Duodenal mucosa (tissue), 2 donors: ENCODE measurements around the gene MTUS2.

Experiments
- H3K27ac ChIP-seq: one replicate; pipeline ENCODE4 v1.7.0; 2013; ENCODE audit warnings: low read depth, low read length
- H3K27me3 ChIP-seq, 2 donors: one replicate each; pipeline ENCODE4 v1.7.0; 2013; ENCODE audit warnings: low read length in 2 of 2, control low read depth in 1 of 2; ENCODE audit not compliant: insufficient read depth in 2 of 2, control insufficient read depth in 1 of 2
- H3K36me3 ChIP-seq, 2 donors: one replicate each; pipeline ENCODE4 v1.7.0; 2013; ENCODE audit warnings: low read length in 2 of 2, control low read depth in 1 of 2; ENCODE audit not compliant: insufficient read depth in 2 of 2, control insufficient read depth in 1 of 2
- H3K4me1 ChIP-seq, 2 donors: one replicate each; pipeline ENCODE4 v1.7.0; 2013; ENCODE audit warnings: low read length in 2 of 2, control low read depth in 1 of 2; ENCODE audit not compliant: insufficient read depth in 2 of 2, control insufficient read depth in 1 of 2
- H3K4me3 ChIP-seq, 2 donors: one replicate each; pipeline ENCODE4 v1.7.0; 2013; ENCODE audit warnings: low read length in 2 of 2, low read depth in 1 of 2
- H3K9ac ChIP-seq, 2 donors: one replicate each; pipeline ENCODE4 v1.7.0; 2013; ENCODE audit warnings: low read length in 2 of 2, low read depth in 1 of 2
- H3K9me3 ChIP-seq, 2 donors: one replicate each; pipeline ENCODE4 v1.7.0; 2013; ENCODE audit warnings: low read length in 2 of 2, control low read depth in 1 of 2; ENCODE audit not compliant: control insufficient read depth in 1 of 2

The MTUS2 gene

GRCh38 chr13:29509999-29510589 is 690.0 kb downstream of the MTUS2 start:
- Histone ChIP-seq H3K27me3 (no peaks in the 10 kb centered on the region), H3K4me3 (no peak overlapping the region), H3K36me3 (peaks cover 4 to 34% of the 10 kb centered on the region in 2 donors), H3K27ac (no peak overlapping the region), H3K4me1 (peaks cover 11 to 12% of the 10 kb centered on the region in 2 donors), H3K9me3 (no peaks in the 10 kb centered on the region), H3K9ac (no peak overlapping the region)

GRCh38 chr13:29510651-29511084 is 690.5 kb downstream of the MTUS2 start:
- no peak overlapping the region for H3K27ac ChIP-seq

GRCh38 chr13:29511106-29511796 is 691.1 kb downstream of the MTUS2 start:
- Histone ChIP-seq H3K4me1 (peaks cover 11 to 12% of the 10 kb centered on the region in 2 donors), H3K27me3 (no peaks in the 10 kb centered on the region), H3K9me3 (no peaks in the 10 kb centered on the region), H3K4me3 (no peak overlapping the region), H3K9ac (no peak overlapping the region), H3K27ac (no peak overlapping the region), H3K36me3 (peaks cover 11 to 46% of the 10 kb centered on the region in 2 donors)

More at GRCh38 chr13:29510651-29511084, 690.5 kb downstream of the MTUS2 start:
- H3K36me3 ChIP-seq: peaks cover 7 to 40% of the 10 kb centered on the region in 2 donors
- no peaks in the 10 kb centered on the region for H3K9me3 ChIP-seq
- no peak overlapping the region for H3K9ac ChIP-seq
- H3K27me3 ChIP-seq: no peaks in the 10 kb centered on the region
- peaks cover 11 to 12% of the 10 kb centered on the region in 2 donors for H3K4me1 ChIP-seq
- H3K4me3 ChIP-seq: no peak overlapping the region

- Histone ChIP-seq H3K27ac (no peak overlapping the region), H3K9ac (no peak overlapping the region), H3K36me3 (peaks cover 18 to 51% of the 10 kb centered on the region in 2 donors), H3K9me3 (no peaks in the 10 kb centered on the region), H3K27me3 (no peaks in the 10 kb centered on the region), H3K4me1 (peaks cover 11 to 12% of the 10 kb centered on the region in 2 donors), H3K4me3 (no peak overlapping the region)
These were observed 691.8 kb downstream of the MTUS2 start for GRCh38 chr13:29511980-29512379.

GRCh38 chr13:29513002-29513980 is 693.2 kb downstream of the MTUS2 start:
- Histone ChIP-seq H3K27me3 (no peaks in the 10 kb centered on the region), H3K9ac (no peak overlapping the region), H3K27ac (no peak overlapping the region), H3K4me1 (peaks cover 11% of the 10 kb centered on the region in 2 donors), H3K9me3 (no peaks in the 10 kb centered on the region), H3K36me3 (peaks cover 29 to 64% of the 10 kb centered on the region in 2 donors), H3K4me3 (no peak overlapping the region)

- Histone ChIP-seq H3K9me3 (no peaks in the 10 kb centered on the region), H3K36me3 (peaks cover 29 to 65% of the 10 kb centered on the region in 2 donors), H3K27ac (no peak overlapping the region), H3K27me3 (no peaks in the 10 kb centered on the region), H3K9ac (no peak overlapping the region), H3K4me1 (peaks cover 2 to 3% of the 10 kb centered on the region in 2 donors), H3K4me3 (no peak overlapping the region)
These were observed 694.0 kb downstream of the MTUS2 start for GRCh38 chr13:29513981-29514719.

- Histone ChIP-seq H3K27me3 (no peaks in the 10 kb centered on the region), H3K4me3 (no peak overlapping the region), H3K36me3 (peaks cover 31 to 71% of the 10 kb centered on the region in 2 donors), H3K9me3 (no peaks in the 10 kb centered on the region), H3K4me1 (no peaks in the 10 kb centered on the region), H3K9ac (no peak overlapping the region), H3K27ac (no peak overlapping the region)
These were observed 694.7 kb downstream of the MTUS2 start for GRCh38 chr13:29514720-29515310.

- no peak overlapping the region for H3K27ac ChIP-seq
- H3K36me3 ChIP-seq: peaks cover 33 to 77% of the 10 kb centered on the region in 2 donors
These were observed 695.2 kb downstream of the MTUS2 start for GRCh38 chr13:29515372-29515771.

GRCh38 chr13:29516012-29516411 is 695.9 kb downstream of the MTUS2 start:
- no peak overlapping the region for H3K27ac ChIP-seq
- H3K27me3 ChIP-seq: no peaks in the 10 kb centered on the region
- H3K9ac ChIP-seq: no peak overlapping the region
- no peaks in the 10 kb centered on the region for H3K9me3 ChIP-seq
- no peaks in the 10 kb centered on the region for H3K4me1 ChIP-seq
- peaks cover 33 to 80% of the 10 kb centered on the region in 2 donors for H3K36me3 ChIP-seq
- no peak overlapping the region for H3K4me3 ChIP-seq

More at GRCh38 chr13:29515372-29515771, 695.2 kb downstream of the MTUS2 start:
- Histone ChIP-seq H3K4me1 (no peaks in the 10 kb centered on the region), H3K4me3 (no peak overlapping the region), H3K9ac (no peak overlapping the region), H3K27me3 (no peaks in the 10 kb centered on the region), H3K9me3 (no peaks in the 10 kb centered on the region)
